Activated CD8-positive, alpha-beta T cell treated with anti-CD3 and anti-CD28 coated beads for 36 hours (primary cell): Measurements from ENCODE around the gene ZNF711. TPM values are rescaled to one million over a fixed set of nuclear protein-coding genes. Genes with fewer than 3 reads are reported as not detected.
"Not testable (repeated sequence)": the region's sequence is repeated elsewhere in the genome, so short reads cannot be mapped to it uniquely, and the experiment has no call there.

Source experiments
- ATAC-seq: fragments of 200-7000 bp; cut with Tn5 transposase; one replicate; pipeline ENCODE4 v1.10.0; 2021; ENCODE audit warnings: mild to moderate bottlenecking, moderate library complexity
- CTCF ChIA-PET: fragments of 350-600 bp; sonication (Branson Sonifier 250); formaldehyde crosslinking; loops from one replicate; lab custom pipeline; 2021; ENCODE audit warnings: antibody characterized with exemption; lab: Charles Lee
- POLR2A ChIA-PET: fragments of 350-600 bp; sonication (Branson Sonifier 250); formaldehyde crosslinking; loops from one replicate; lab custom pipeline; 2021; ENCODE audit warnings: antibody characterized with exemption; lab: Charles Lee
- DNase-seq: peaks from one replicate; pipeline ENCODE4 v3.0.0-alpha.2; 2020
- H3K27ac Mint-ChIP-seq: one replicate; pipeline ENCODE4 v1.8.0; 2021; ENCODE audit warnings: mild to moderate bottlenecking, mixed read lengths
- H3K27me3 Mint-ChIP-seq: one replicate; pipeline ENCODE4 v1.8.0; 2021; ENCODE audit warnings: mixed read lengths
- H3K36me3 Mint-ChIP-seq: one replicate; pipeline ENCODE4 v1.8.0; 2021; ENCODE audit warnings: low read depth, mixed read lengths
- H3K4me1 Mint-ChIP-seq: one replicate; pipeline ENCODE4 v1.8.0; 2021; ENCODE audit warnings: low read depth, mixed read lengths
- H3K4me3 Mint-ChIP-seq: one replicate; pipeline ENCODE4 v1.8.0; 2021; ENCODE audit warnings: mild to moderate bottlenecking, moderate library complexity, mixed read lengths
- H3K9me3 Mint-ChIP-seq: one replicate; pipeline ENCODE4 v1.8.0; 2021; ENCODE audit warnings: mixed read lengths
- CTCF ChIP-seq: fragments of 200-600 bp; IDR thresholded peaks from one replicate; pipeline ENCODE4 v1.8.0; 2022; ENCODE audit warnings: antibody characterized with exemption, mild to moderate bottlenecking
- intact Hi-C: fragments of 100-400 bp; cut with micrococcal nuclease; formaldehyde crosslinking; loops from one replicate; pipeline ENCODE4 v1.10.0; 2022
- total RNA-seq, 2 experiments: library from RNA; stranded (reverse); gene quantifications; one replicate each; pipeline ENCODE4 v1.2.3, GENCODE V29; 2021

The ZNF711 gene
- total RNA-seq, 2 experiments from 2014 or later: 1.1 to 1.2 TPM

GRCh38 chrX:85288992-85289723, 45.4 kb downstream of the ZNF711 start:
- H3K4me3 Mint-ChIP-seq: no peak overlapping the region
- H3K9me3 Mint-ChIP-seq: peaks cover 10% of the 10 kb centered on the region
- no peaks in the 10 kb centered on the region for H3K4me1 Mint-ChIP-seq
- intact Hi-C loops: no loop called here
- POLR2A ChIA-PET: no interaction called here
- no peak for TF ChIP-seq CTCF
- DNase-seq (no peak), ATAC-seq (no peak)
- no peaks in the 10 kb centered on the region for H3K27me3 Mint-ChIP-seq
- CTCF ChIA-PET: no interaction called here
- no peaks in the 10 kb centered on the region for H3K36me3 Mint-ChIP-seq
- H3K27ac Mint-ChIP-seq: no peak overlapping the region

- H3K4me3 Mint-ChIP-seq: no peak overlapping the region
- H3K9me3 Mint-ChIP-seq: no peaks in the 10 kb centered on the region
- intact Hi-C loops: no loop called here
- no peaks in the 10 kb centered on the region for H3K27me3 Mint-ChIP-seq
- no peaks in the 10 kb centered on the region for H3K4me1 Mint-ChIP-seq
- POLR2A ChIA-PET: no interaction called here
- CTCF ChIA-PET: no interaction called here
- TF ChIP-seq CTCF: no peak
- ATAC-seq: no peak
- no peaks in the 10 kb centered on the region for H3K36me3 Mint-ChIP-seq
- DNase-seq: no peak
- H3K27ac Mint-ChIP-seq: no peak overlapping the region
Measured at GRCh38 chrX:85303544-85303943, 59.8 kb downstream of the ZNF711 start.

- CTCF ChIA-PET: no interaction called here
- ATAC-seq (no peak), DNase-seq (no peak)
- H3K27ac Mint-ChIP-seq: no peak overlapping the region
- H3K4me1 Mint-ChIP-seq: no peaks in the 10 kb centered on the region
- no peaks in the 10 kb centered on the region for H3K27me3 Mint-ChIP-seq
- H3K4me3 Mint-ChIP-seq: no peak overlapping the region
- peaks cover 2% of the 10 kb centered on the region for H3K9me3 Mint-ChIP-seq
- intact Hi-C loops: no loop called here
- no peak for TF ChIP-seq CTCF
- no peaks in the 10 kb centered on the region for H3K36me3 Mint-ChIP-seq
- POLR2A ChIA-PET: no interaction called here
Measured at GRCh38 chrX:85309717-85310116, 65.9 kb downstream of the ZNF711 start.

GRCh38 chrX:85311348-85311747, 67.6 kb downstream of the ZNF711 start:
- ATAC-seq, intact Hi-C loops, CTCF ChIA-PET: not testable (repeated sequence)

More at GRCh38 chrX:85311348-85311747, 67.6 kb downstream of the ZNF711 start:
- H3K27ac Mint-ChIP-seq, H3K4me1 Mint-ChIP-seq, H3K27me3 Mint-ChIP-seq, H3K4me3 Mint-ChIP-seq, DNase-seq, H3K9me3 Mint-ChIP-seq, POLR2A ChIA-PET, H3K36me3 Mint-ChIP-seq: not testable (repeated sequence)

Other genes with a start within 250 kb of the ZNF711 start
- gene APOOL, start 240.1 kb upstream of the ZNF711 start, total RNA-seq: 10 to 100 TPM; 15.4 to 16.5 TPM
- not detected for gene SATL1, start 212 bp upstream of the ZNF711 start, total RNA-seq
- not detected for gene POF1B, start 135.7 kb downstream of the ZNF711 start, total RNA-seq